GM12878 (cell line): Measurements from ENCODE around the gene MOV10L1. TPM values are rescaled to one million over a fixed set of nuclear protein-coding genes. Genes with fewer than 3 reads are reported as not detected.

Source experiments
- ATAC-seq: fragments of 200-7000 bp; cut with Tn5 transposase; 3 replicates; pipeline ENCODE4 v1.9.1; 2020; ENCODE audit warnings: mild to moderate bottlenecking, moderate library complexity
- BruUV-seq: library from RNA; stranded (reverse); fragments of 400-500 nt; replicated peaks from 2 replicates; lab custom pipeline; 2021; lab: Mats Ljungman, UMichigan
- CTCF ChIA-PET: fragments of 300-600 bp; sonication (Branson Sonifier 250); formaldehyde crosslinking; extraction: SDS; loops from one replicate; lab custom pipeline; 2021; ENCODE audit warnings: inconsistent platforms; lab: Yijun Ruan, JAX
- POLR2A ChIA-PET: fragments of 350-600 bp; formaldehyde crosslinking; extraction: SDS; loops from one replicate; lab custom pipeline; 2021; ENCODE audit warnings: inconsistent platforms; lab: Charles Lee
- RAD21 ChIA-PET: fragments of 300-600 bp; sonication (Branson Sonifier 250); formaldehyde crosslinking; loops from one replicate; lab custom pipeline; 2023; ENCODE audit warnings: antibody characterized with exemption; ENCODE audit not compliant: unreplicated experiment; lab: Charles Lee
- SMC1A ChIA-PET: fragments of 300-600 bp; sonication (Branson Sonifier 250); formaldehyde crosslinking; loops from one replicate; lab custom pipeline; 2023; ENCODE audit not compliant: unreplicated experiment, uncharacterized antibody; lab: Charles Lee
- DNase-seq: peaks from one replicate; pipeline ENCODE4 v3.0.0-alpha.2; 2011; ENCODE audit warnings: low read depth, low spot score
- FAIRE-seq: peaks from 3 replicates; lab custom pipeline; 2011; peaks lifted over from hg19 to GRCh38; lab: Jason Lieb, UNC
- H2AFZ ChIP-seq: 2 replicates; pipeline ENCODE4 v1.6.0; 2011; ENCODE audit warnings: low read depth, low read length, control low read depth; ENCODE audit not compliant: control insufficient read depth
- H3K27ac ChIP-seq: 2 replicates; pipeline ENCODE4 v1.5.1; 2011; ENCODE audit warnings: control low read depth; ENCODE audit not compliant: control insufficient read depth, insufficient read depth
- H3K27me3 ChIP-seq, 2 experiments: replicated peaks in 1 of 2; 2 replicates each; pipeline versions ENCODE4 v1.6.0 to v1.6.1; 2011; ENCODE audit warnings: low read length in 1 of 2; ENCODE audit not compliant: control insufficient read depth in 2 of 2, insufficient read depth in 2 of 2
- H3K36me3 ChIP-seq, 2 experiments: 2 replicates each; pipeline ENCODE4 v1.5.1; 2011; ENCODE audit warnings: low read length in 1 of 2; ENCODE audit not compliant: control insufficient read depth in 2 of 2, insufficient read depth in 2 of 2
- H3K4me1 ChIP-seq: 2 replicates; pipeline ENCODE4 v1.6.1; 2011; ENCODE audit warnings: mild to moderate bottlenecking, low read length, moderate library complexity, mixed read lengths; ENCODE audit not compliant: control insufficient read depth, insufficient read depth
- H3K4me2 ChIP-seq: 2 replicates; pipeline ENCODE4 v1.6.0; 2011; ENCODE audit warnings: control low read depth; ENCODE audit not compliant: control insufficient read depth, insufficient read depth
- H3K4me3 ChIP-seq: fragments of 200-600 bp; sonication (generic); 2 replicates; pipeline ENCODE4 v1.5.1; 2016
- H3K79me2 ChIP-seq: 2 replicates; pipeline ENCODE4 v1.6.0; 2011; ENCODE audit warnings: low read length; ENCODE audit not compliant: control insufficient read depth, insufficient read depth
- H3K9ac ChIP-seq: 2 replicates; pipeline ENCODE4 v1.8.0; 2011; ENCODE audit warnings: low read length, control low read depth, mixed read lengths; ENCODE audit not compliant: control insufficient read depth, insufficient read depth
- H3K9me3 ChIP-seq: replicated peaks from 3 replicates; pipeline ENCODE4 v1.5.1; 2011; ENCODE audit warnings: mild to moderate bottlenecking, low read length; ENCODE audit not compliant: control insufficient read depth, insufficient read depth
- H4K20me1 ChIP-seq: 2 replicates; pipeline ENCODE4 v1.6.0; 2011; ENCODE audit not compliant: control insufficient read depth, insufficient read depth
- BRCA1 ChIP-seq: IDR thresholded peaks from 2 replicates; pipeline ENCODE4 v1.6.1; 2011; ENCODE audit warnings: low read depth, low read length, improper control_type of control experiment
- MAX ChIP-seq: IDR thresholded peaks from 2 replicates; pipeline ENCODE4 v1.6.1; 2012; ENCODE audit warnings: low read depth, low read length, improper control_type of control experiment
- POU2F2 ChIP-seq: IDR thresholded peaks from 3 replicates; pipeline ENCODE4 v1.6.1; 2011; ENCODE audit warnings: low read depth, mild to moderate bottlenecking, low read length, borderline replicate concordance
- RELA ChIP-seq: fragments of 450-650 bp; IDR thresholded peaks from 2 replicates; pipeline ENCODE4 v1.8.0; 2014; ENCODE audit warnings: borderline replicate concordance; ENCODE audit not compliant: partially characterized antibody
- SKIL ChIP-seq: fragments of 450-650 bp; IDR thresholded peaks from 2 replicates; pipeline ENCODE4 v1.6.1; 2017; ENCODE audit warnings: mild to moderate bottlenecking, low read depth, inconsistent platforms; ENCODE audit not compliant: poor library complexity, severe bottlenecking
- YBX1 ChIP-seq: fragments of 450-650 bp; IDR thresholded peaks from 2 replicates; pipeline ENCODE4 v1.6.1; 2016; ENCODE audit warnings: antibody characterized with exemption
- WGBS: methylation state at CpG from one replicate; pipeline ENCODE4 v1.1.6; 2016; ENCODE audit warnings: low lambda C conversion rate; ENCODE audit not compliant: insufficient replicate concordance, insufficient coverage; ENCODE audit errors: missing lambda C conversion rate; 5-methylcytosine and 5-hydroxymethylcytosine counted together
- in situ Hi-C: fragments of 300-500 bp; cut with MboI; formaldehyde crosslinking; loops from 9 replicates; pipeline ENCODE4 v1.14.3; 2018; ENCODE audit warnings: mixed read lengths
- intact Hi-C: fragments of 100-400 bp; cut with micrococcal nuclease; formaldehyde crosslinking; loops from one replicate; pipeline ENCODE4 v1.14.2; 2022; ENCODE audit not compliant: unreplicated experiment
- polyA plus RNA-seq, 11 experiments: library from polyadenylated mRNA; depleted of rRNA in 4 of 11; unstranded in 6 of 11; stranded (reverse) in 5 of 11; fragments of >200 nt; fragmentation: Nextera tagmentation in 4 of 11; fragmentation: Illumina TruSeq in 1 of 11; extraction: Ambion mirVana in 4 of 11; extraction: Trizol in 1 of 11; gene quantifications; 1 replicate in 1 of 11; 2 replicates in 10 of 11; pipeline versions ENCODE4 v1.2.1 to v1.2.3, GENCODE V29; 2011 to 2016; ENCODE audit warnings: inconsistent platforms in 2 of 11, missing spikeins in 2 of 11, low read depth in 1 of 11
- total RNA-seq, 4 experiments: library from RNA; depleted of rRNA in 3 of 4; stranded (reverse); fragments of >200 nt in 3 of 4; fragmentation: Illumina TruSeq in 1 of 4; extraction: Trizol in 1 of 4; gene quantifications; 2 replicates each; pipeline versions ENCODE4 v1.2.1 to v1.2.3, GENCODE V29; 2013 to 2021
- TF ChIP-seq, protein P1 (sequence below): fragments of 450-650 bp; conservative IDR thresholded peaks from 2 replicates; pipeline ENCODE4 v1.6.1; 2017; ENCODE audit warnings: mild to moderate bottlenecking, moderate library complexity

Gene MOV10L1
- total and polyA plus RNA-seq, 10 of the 15 experiments (the other 5 are each of a cell fraction or from before 2014, with no cell fraction given): 0.22 TPM; not detected in 9

GRCh38 chr22:50040717-50041116 lies 49.1 kb upstream of the MOV10L1 start:
- H3K4me3 ChIP-seq: no peak overlapping the region
- no peak overlapping the region for H3K4me2 ChIP-seq
- H3K27ac ChIP-seq: no peak overlapping the region
- H3K9me3 ChIP-seq: no peaks in the 10 kb centered on the region; the same call in 2 of the 3 replicates
- POLR2A ChIA-PET: no interaction called here
- no peak overlapping the region for H2AFZ ChIP-seq
- no peaks in the 10 kb centered on the region; a peak in 1 of 4 replicates for H3K27me3 ChIP-seq
- TF ChIP-seq RELA: no peak
- TF ChIP-seq YBX1: no peak
- no peak for TF ChIP-seq BRCA1
- TF ChIP-seq, protein P1, sequence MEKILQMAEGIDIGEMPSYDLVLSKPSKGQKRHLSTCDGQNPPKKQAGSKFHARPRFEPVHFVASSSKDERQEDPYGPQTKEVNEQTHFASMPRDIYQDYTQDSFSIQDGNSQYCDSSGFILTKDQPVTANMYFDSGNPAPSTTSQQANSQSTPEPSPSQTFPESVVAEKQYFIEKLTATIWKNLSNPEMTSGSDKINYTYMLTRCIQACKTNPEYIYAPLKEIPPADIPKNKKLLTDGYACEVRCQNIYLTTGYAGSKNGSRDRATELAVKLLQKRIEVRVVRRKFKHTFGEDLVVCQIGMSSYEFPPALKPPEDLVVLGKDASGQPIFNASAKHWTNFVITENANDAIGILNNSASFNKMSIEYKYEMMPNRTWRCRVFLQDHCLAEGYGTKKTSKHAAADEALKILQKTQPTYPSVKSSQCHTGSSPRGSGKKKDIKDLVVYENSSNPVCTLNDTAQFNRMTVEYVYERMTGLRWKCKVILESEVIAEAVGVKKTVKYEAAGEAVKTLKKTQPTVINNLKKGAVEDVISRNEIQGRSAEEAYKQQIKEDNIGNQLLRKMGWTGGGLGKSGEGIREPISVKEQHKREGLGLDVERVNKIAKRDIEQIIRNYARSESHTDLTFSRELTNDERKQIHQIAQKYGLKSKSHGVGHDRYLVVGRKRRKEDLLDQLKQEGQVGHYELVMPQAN: no peak
- no peak for TF ChIP-seq SKIL
- no peak for TF ChIP-seq MAX
- no peak for TF ChIP-seq POU2F2
- BruUV-seq: no TSS peak
- SMC1A ChIA-PET: no interaction called here
- no peak for DNase-seq
- in situ Hi-C loops: loop anchor here (25.0 kb wide), 1 partner anchor 703 kb away; no protein-coding TSS in a partner anchor
- no peak overlapping the region for H3K9ac ChIP-seq
- FAIRE-seq: no peak
- no peaks in the 10 kb centered on the region for H3K4me1 ChIP-seq
- intact Hi-C loops: no loop called here
- H4K20me1 ChIP-seq: no peaks in the 10 kb centered on the region
- CTCF ChIA-PET: no interaction called here
- 31% methylated on average over 7 of the region's 7 CpGs for WGBS
- ATAC-seq: no peak
- H3K79me2 ChIP-seq: no peaks in the 10 kb centered on the region
- no peaks in the 10 kb centered on the region for H3K36me3 ChIP-seq
- RAD21 ChIA-PET: no interaction called here
